NT2/D1 (cell line): ENCODE measurements around the gene LY86.

Experiments
- SUZ12 ChIP-seq: IDR thresholded peaks from 2 replicates; pipeline ENCODE4 v1.6.1; 2011; ENCODE audit not compliant: insufficient read length, insufficient read depth; ENCODE audit errors: extremely low read depth
- YY1 ChIP-seq: IDR thresholded peaks from 2 replicates; pipeline ENCODE4 v1.6.1; 2011; ENCODE audit not compliant: insufficient read length, insufficient read depth
- ZNF274 ChIP-seq: IDR thresholded peaks from 2 replicates; pipeline ENCODE4 v1.6.1; 2011; ENCODE audit warnings: mild to moderate bottlenecking, low read depth, low read length

GRCh38 chr6:6557886-6558285 lies 30.6 kb upstream of the LY86 start:
- TF ChIP-seq ZNF274: no peak
- TF ChIP-seq YY1: no peak
- TF ChIP-seq SUZ12: no peak
